PC-9 (cell line): ENCODE results near the gene DYNC2H1.

Experiments used
- CTCF ChIP-seq: fragments of 200-600 bp; sonication (generic); conservative IDR thresholded peaks from 2 replicates; pipeline ENCODE4 v1.6.1; 2017; ENCODE audit warnings: mixed run types, antibody characterized with exemption, mild to moderate bottlenecking, moderate library complexity
- EZH2 ChIP-seq: fragments of 200-600 bp; sonication (generic); IDR thresholded peaks from 2 replicates; pipeline ENCODE4 v1.8.0; 2017; ENCODE audit warnings: antibody characterized with exemption, low read depth

DNA sequence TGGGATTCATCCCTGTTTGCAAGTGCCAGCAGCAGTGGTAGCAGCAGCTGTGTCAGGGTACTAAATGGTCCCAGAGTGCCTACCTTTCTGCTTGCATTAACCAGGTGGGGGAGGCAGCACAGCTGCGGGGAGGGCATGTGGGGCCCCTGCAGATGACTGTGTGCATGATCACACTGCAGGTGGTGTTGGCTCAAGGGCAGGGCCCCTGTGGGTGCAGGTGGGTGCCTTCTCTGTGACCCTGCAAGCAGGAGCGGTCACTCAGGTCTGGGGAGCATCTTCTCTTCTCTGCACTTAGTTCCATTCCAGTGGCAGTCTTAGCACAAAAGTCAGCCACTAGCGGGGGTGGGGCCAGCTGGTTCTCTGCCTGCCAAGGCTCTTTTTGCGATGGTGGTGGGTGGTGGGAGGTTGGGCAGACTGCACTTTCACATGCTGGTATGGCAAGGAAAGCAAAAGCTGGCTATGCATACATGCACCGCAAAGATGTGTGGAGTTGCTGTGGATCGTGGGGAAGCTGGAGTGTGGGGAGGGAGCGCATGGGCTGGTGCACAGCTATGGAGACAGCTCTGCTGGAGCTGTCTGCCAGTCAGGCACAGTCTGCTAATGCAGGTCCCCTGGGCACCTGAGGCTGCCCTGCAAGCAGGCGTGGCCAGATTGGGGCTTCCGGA lies 157.1 kb downstream of the DYNC2H1 start:
- TF ChIP-seq CTCF (no peak), EZH2 (no peak)
